OCI-LY1 (cell line): ENCODE data around the gene POU3F2.

Source experiments
- H2AFZ ChIP-seq: fragments of 200-600 bp; sonication (generic), shearing (Covaris generic); 2 replicates; pipeline ENCODE4 v1.6.0; 2014; ENCODE audit warnings: antibody characterized with exemption, mild to moderate bottlenecking, low read length
- H3F3A ChIP-seq: fragments of 200-600 bp; sonication (generic), shearing (Covaris generic); 2 replicates; pipeline ENCODE4 v1.6.0; 2014; ENCODE audit warnings: mild to moderate bottlenecking, antibody characterized with exemption, low read length, moderate library complexity; ENCODE audit not compliant: insufficient read depth
- H3K27ac ChIP-seq: fragments of 200-600 bp; sonication (generic); 2 replicates; pipeline ENCODE4 v1.5.1; 2014; ENCODE audit warnings: low read length, mixed run types, mild to moderate bottlenecking, low read depth; ENCODE audit not compliant: poor library complexity, severe bottlenecking
- H3K27me3 ChIP-seq: fragments of 200-600 bp; sonication (generic); 2 replicates; pipeline ENCODE4 v1.6.0; 2014; ENCODE audit warnings: antibody characterized with exemption, mild to moderate bottlenecking, low read length, moderate library complexity; ENCODE audit not compliant: insufficient read depth
- H3K36me3 ChIP-seq: fragments of 200-600 bp; sonication (generic); 2 replicates; pipeline ENCODE4 v1.6.1; 2014; ENCODE audit warnings: mild to moderate bottlenecking, antibody characterized with exemption, low read length, moderate library complexity, mixed read lengths; ENCODE audit not compliant: insufficient read depth
- H3K4me1 ChIP-seq: fragments of 200-600 bp; sonication (generic); 2 replicates; pipeline ENCODE4 v1.5.1; 2014; ENCODE audit warnings: mild to moderate bottlenecking, low read length, moderate library complexity; ENCODE audit not compliant: insufficient read depth, severe bottlenecking
- H3K4me2 ChIP-seq: fragments of 200-600 bp; sonication (generic), shearing (Covaris generic); 2 replicates; pipeline ENCODE4 v1.6.1; 2014; ENCODE audit warnings: low read length
- H3K4me3 ChIP-seq: fragments of 200-600 bp; sonication (generic); 2 replicates; pipeline ENCODE4 v1.5.1; 2014; ENCODE audit warnings: low read length, low read depth, mild to moderate bottlenecking, mixed read lengths; ENCODE audit not compliant: poor library complexity, severe bottlenecking
- H3K79me2 ChIP-seq: fragments of 200-600 bp; shearing (Covaris generic); 2 replicates; pipeline ENCODE4 v1.6.1; 2016; ENCODE audit warnings: mixed run types, low read length, mixed read lengths; ENCODE audit not compliant: insufficient read depth
- H3K9ac ChIP-seq: fragments of 200-600 bp; sonication (generic), shearing (Covaris generic); 2 replicates; pipeline ENCODE4 v1.6.1; 2014; ENCODE audit warnings: mild to moderate bottlenecking, low read length, mixed read lengths
- H3K9me2 ChIP-seq: fragments of 200-600 bp; sonication (generic), shearing (Covaris generic); 2 replicates; pipeline ENCODE4 v1.6.1; 2014; ENCODE audit warnings: low read depth, mild to moderate bottlenecking, low read length, mixed read lengths
- H3K9me3 ChIP-seq: fragments of 200-600 bp; shearing (Covaris generic); 2 replicates; pipeline ENCODE4 v1.6.1; 2014; ENCODE audit warnings: low read length, mixed read lengths
- H4K20me1 ChIP-seq: fragments of 200-600 bp; sonication (generic), shearing (Covaris generic); 2 replicates; pipeline ENCODE4 v1.6.0; 2016; ENCODE audit warnings: mild to moderate bottlenecking, low read length; ENCODE audit not compliant: insufficient read depth
- CTCF ChIP-seq: fragments of 200-600 bp; sonication (generic), shearing (Covaris generic); IDR thresholded peaks from 2 replicates; pipeline ENCODE4 v1.5.1; 2017; ENCODE audit warnings: mild to moderate bottlenecking, antibody characterized with exemption, low read length, moderate library complexity, mixed read lengths
- EZH2 ChIP-seq: fragments of 200-600 bp; sonication (generic), shearing (Covaris generic); IDR thresholded peaks from 2 replicates; pipeline ENCODE4 v1.8.0; 2017; ENCODE audit warnings: borderline replicate concordance, mixed run types, mild to moderate bottlenecking, antibody characterized with exemption, low read length, moderate library complexity, mixed read lengths

Gene POU3F2

GRCh38 chr6:98840996-98841513 lies 6.7 kb downstream of the POU3F2 start:
- no peak overlapping the region for H3K27ac ChIP-seq
- TF ChIP-seq CTCF: no peak
- no peak for TF ChIP-seq EZH2
- no peaks in the 10 kb centered on the region for H3K36me3 ChIP-seq
- no peaks in the 10 kb centered on the region for H4K20me1 ChIP-seq
- no peak overlapping the region for H3K4me2 ChIP-seq
- no peaks in the 10 kb centered on the region for H3F3A ChIP-seq
- no peaks in the 10 kb centered on the region for H3K79me2 ChIP-seq
- no peaks in the 10 kb centered on the region for H3K4me1 ChIP-seq
- no peak overlapping the region for H3K4me3 ChIP-seq
- H3K9ac ChIP-seq: no peak overlapping the region
- H3K27me3 ChIP-seq: no peaks in the 10 kb centered on the region
- H3K9me3 ChIP-seq: no peaks in the 10 kb centered on the region
- no peaks in the 10 kb centered on the region for H3K9me2 ChIP-seq
- no peak overlapping the region for H2AFZ ChIP-seq

- H4K20me1 ChIP-seq: no peaks in the 10 kb centered on the region
- no peak overlapping the region for H3K9ac ChIP-seq
- H3K4me2 ChIP-seq: no peak overlapping the region
- H3K36me3 ChIP-seq: no peaks in the 10 kb centered on the region
- H3K27ac ChIP-seq: no peak overlapping the region
- TF ChIP-seq CTCF (no peak), EZH2 (no peak)
- H3K9me2 ChIP-seq: no peaks in the 10 kb centered on the region
- H3K27me3 ChIP-seq: no peaks in the 10 kb centered on the region
- H3F3A ChIP-seq: no peaks in the 10 kb centered on the region
- H3K4me1 ChIP-seq: no peaks in the 10 kb centered on the region
- H3K4me3 ChIP-seq: no peak overlapping the region
- no peaks in the 10 kb centered on the region for H3K9me3 ChIP-seq
- H3K79me2 ChIP-seq: no peaks in the 10 kb centered on the region
- no peak overlapping the region for H2AFZ ChIP-seq
Observed at GRCh38 chr6:98841621-98842341, 7.4 kb downstream of the POU3F2 start.

- no peaks in the 10 kb centered on the region for H3K36me3 ChIP-seq
- no peaks in the 10 kb centered on the region for H3K79me2 ChIP-seq
- H3F3A ChIP-seq: no peaks in the 10 kb centered on the region
- no peak overlapping the region for H2AFZ ChIP-seq
- no peaks in the 10 kb centered on the region for H3K9me3 ChIP-seq
- H3K27me3 ChIP-seq: no peaks in the 10 kb centered on the region
- H3K9me2 ChIP-seq: no peaks in the 10 kb centered on the region
- H4K20me1 ChIP-seq: no peaks in the 10 kb centered on the region
- no peak overlapping the region for H3K27ac ChIP-seq
- no peak overlapping the region for H3K9ac ChIP-seq
- TF ChIP-seq EZH2 (no peak), CTCF (no peak)
- no peak overlapping the region for H3K4me3 ChIP-seq
- H3K4me2 ChIP-seq: no peak overlapping the region
- H3K4me1 ChIP-seq: no peaks in the 10 kb centered on the region
Observed at GRCh38 chr6:98842342-98843180, 8.2 kb downstream of the POU3F2 start.
